ENCODE results near the gene PLEKHA8. TPM values are rescaled to one million over a fixed set of nuclear protein-coding genes. Genes with fewer than 3 reads are reported as not detected.

The PLEKHA8 gene
- total RNA-seq, 1 donor from 2014 or later, result 62.7 TPM

- TF ChIP-seq EZH2 (IDR thresholded peaks at IDR 0.05) (no peak), CTCF (IDR thresholded peaks at IDR 0.05) (no peak), EZH2phosphoT487 (IDR thresholded peaks at IDR 0.05) (no peak)
- no peaks in the 10 kb centered on the region for H3K27me3 Mint-ChIP-seq (ENCODE audit: insufficient read depth, low read depth)
- H3K4me1 ChIP-seq, result no peaks in the 10 kb centered on the region
- no peaks in the 10 kb centered on the region for H4K20me1 ChIP-seq (ENCODE audit: low read depth)
- no peak overlapping the region for H3K27ac Mint-ChIP-seq
- H3K36me3 Mint-ChIP-seq, result peaks cover 20% of the 10 kb centered on the region
- H3K4me3 Mint-ChIP-seq, result no peak overlapping the region
- H3K9me3 ChIP-seq (ENCODE audit: low read depth), result no peaks in the 10 kb centered on the region
- peaks cover 4% of the 10 kb centered on the region for H3K9me3 Mint-ChIP-seq
- H3K9ac ChIP-seq, result no peak overlapping the region
- H3K79me2 ChIP-seq (ENCODE audit: low read depth), result no peaks in the 10 kb centered on the region
- DNase-seq (ENCODE audit: low spot score), result no peak
- H3K4me3 ChIP-seq, result no peak overlapping the region
- H3F3A ChIP-seq (ENCODE audit: low read depth), result no peaks in the 10 kb centered on the region
- H3K4me2 ChIP-seq, result no peak overlapping the region
- H3K4me1 Mint-ChIP-seq, result no peaks in the 10 kb centered on the region
- H3K27ac ChIP-seq, result no peak overlapping the region
- no peaks in the 10 kb centered on the region for H3K27me3 ChIP-seq
- peaks cover 7% of the 10 kb centered on the region for H3K36me3 ChIP-seq
- H2AFZ ChIP-seq (replicated peaks), result no peak overlapping the region
These were observed 61.9 kb downstream of the PLEKHA8 start for GRCh38 chr7:30090111-30090510.

GRCh38 chr7:30091491-30091912, 63.3 kb downstream of the PLEKHA8 start:
- no peak overlapping the region for H3K27ac ChIP-seq

GRCh38 chr7:30091987-30092386, 63.8 kb downstream of the PLEKHA8 start:
- Histone ChIP-seq H3K27me3 (no peaks in the 10 kb centered on the region), H3K79me2 (ENCODE audit: low read depth) (no peaks in the 10 kb centered on the region), H4K20me1 (ENCODE audit: low read depth) (no peaks in the 10 kb centered on the region), H3K36me3 (peaks cover 7% of the 10 kb centered on the region), H3K9me3 (ENCODE audit: low read depth) (no peaks in the 10 kb centered on the region), H3K4me3 (no peak overlapping the region), H3K4me2 (no peak overlapping the region), H3F3A (ENCODE audit: low read depth) (no peaks in the 10 kb centered on the region), H3K9ac (no peak overlapping the region), H2AFZ (replicated peaks) (no peak overlapping the region), H3K27ac (no peak overlapping the region), H3K4me1 (no peaks in the 10 kb centered on the region)
- Mint-ChIP-seq H3K36me3 (peaks cover 22% of the 10 kb centered on the region), H3K27ac (no peak overlapping the region), H3K4me3 (no peak overlapping the region), H3K9me3 (peaks cover 16% of the 10 kb centered on the region), H3K4me1 (no peaks in the 10 kb centered on the region), H3K27me3 (ENCODE audit: insufficient read depth, low read depth) (no peaks in the 10 kb centered on the region)
- TF ChIP-seq CTCF (IDR thresholded peaks at IDR 0.05), result no peak
- TF ChIP-seq EZH2phosphoT487 (IDR thresholded peaks at IDR 0.05), result no peak
- TF ChIP-seq EZH2 (IDR thresholded peaks at IDR 0.05), result no peak
- no peak for DNase-seq (ENCODE audit: low spot score)

More at GRCh38 chr7:30091491-30091912, 63.3 kb downstream of the PLEKHA8 start:
- H3K36me3 ChIP-seq, result peaks cover 7% of the 10 kb centered on the region
- H3K4me3 Mint-ChIP-seq, result no peak overlapping the region
- H2AFZ ChIP-seq (replicated peaks), result no peak overlapping the region
- no peak overlapping the region for H3K4me2 ChIP-seq
- H3K9me3 ChIP-seq (ENCODE audit: low read depth), result no peaks in the 10 kb centered on the region
- no peaks in the 10 kb centered on the region for H3K27me3 Mint-ChIP-seq (ENCODE audit: insufficient read depth, low read depth)
- no peak overlapping the region for H3K4me3 ChIP-seq
- no peaks in the 10 kb centered on the region for H3K79me2 ChIP-seq (ENCODE audit: low read depth)
- H3F3A ChIP-seq (ENCODE audit: low read depth), result no peaks in the 10 kb centered on the region
- no peak for DNase-seq (ENCODE audit: low spot score)
- H3K4me1 ChIP-seq, result no peaks in the 10 kb centered on the region
- H3K9ac ChIP-seq, result no peak overlapping the region
- peaks cover 21% of the 10 kb centered on the region for H3K36me3 Mint-ChIP-seq
- H3K27me3 ChIP-seq, result no peaks in the 10 kb centered on the region
- H3K9me3 Mint-ChIP-seq, result peaks cover 12% of the 10 kb centered on the region
- no peaks in the 10 kb centered on the region for H4K20me1 ChIP-seq (ENCODE audit: low read depth)
- TF ChIP-seq EZH2phosphoT487 (IDR thresholded peaks at IDR 0.05) (no peak), EZH2 (IDR thresholded peaks at IDR 0.05) (no peak), CTCF (IDR thresholded peaks at IDR 0.05) (no peak)
- no peaks in the 10 kb centered on the region for H3K4me1 Mint-ChIP-seq
- H3K27ac Mint-ChIP-seq, result no peak overlapping the region
